HG03095 (cell line): ENCODE results near the gene PAPPA2.

Experiments
- ATAC-seq: cut with Tn5 transposase; IDR thresholded peaks from one replicate; pipeline ENCODE4 v1.9.1; 2021; ENCODE audit warnings: moderate library complexity; ENCODE audit not compliant: unreplicated experiment

PAPPA2 gene

DNA sequence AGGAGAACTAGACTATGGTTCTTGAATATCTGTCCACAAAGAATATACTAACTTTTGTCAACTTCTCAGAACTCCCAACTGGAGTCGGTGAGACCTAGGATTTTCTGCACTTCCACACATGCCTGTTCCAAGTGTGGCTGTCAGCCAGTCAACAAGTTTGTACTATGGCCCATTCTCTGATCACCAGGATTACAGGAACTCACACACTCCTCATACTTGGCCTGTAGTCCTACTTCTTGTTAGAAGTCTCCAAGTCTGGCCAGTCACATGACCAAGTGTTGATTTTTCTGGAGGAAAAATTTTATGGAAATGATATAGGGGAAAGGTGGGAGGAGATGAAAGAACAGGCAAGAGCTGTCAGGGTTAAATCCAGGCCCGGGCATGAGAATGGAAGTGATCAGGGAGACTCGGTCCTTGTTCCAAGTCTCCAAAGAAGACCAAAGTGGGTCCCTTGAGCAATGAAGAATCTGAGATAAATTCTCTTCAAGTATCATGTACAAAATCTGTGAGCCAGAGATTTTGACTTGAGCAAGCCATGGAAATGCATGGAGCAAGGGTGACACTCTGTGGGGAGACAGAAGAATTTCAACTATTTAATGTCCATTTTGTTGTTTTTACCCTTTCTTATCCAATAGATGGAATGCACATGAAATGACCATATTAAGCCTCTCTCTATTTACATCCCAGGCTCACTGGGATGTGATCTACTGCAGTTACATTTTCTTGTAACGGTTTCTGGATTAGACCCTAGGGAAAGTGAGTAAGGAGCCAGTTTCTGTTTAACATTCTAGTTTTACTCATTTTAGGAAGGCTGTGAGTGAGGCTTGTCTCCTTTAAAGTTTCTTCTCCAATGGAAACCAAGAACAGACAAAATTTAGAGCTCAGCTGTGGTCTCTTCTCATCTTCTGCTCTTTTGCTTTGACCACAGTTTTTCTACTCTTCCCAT is 380.6 kb downstream of the PAPPA2 start:
- no peak for ATAC-seq

DNA sequence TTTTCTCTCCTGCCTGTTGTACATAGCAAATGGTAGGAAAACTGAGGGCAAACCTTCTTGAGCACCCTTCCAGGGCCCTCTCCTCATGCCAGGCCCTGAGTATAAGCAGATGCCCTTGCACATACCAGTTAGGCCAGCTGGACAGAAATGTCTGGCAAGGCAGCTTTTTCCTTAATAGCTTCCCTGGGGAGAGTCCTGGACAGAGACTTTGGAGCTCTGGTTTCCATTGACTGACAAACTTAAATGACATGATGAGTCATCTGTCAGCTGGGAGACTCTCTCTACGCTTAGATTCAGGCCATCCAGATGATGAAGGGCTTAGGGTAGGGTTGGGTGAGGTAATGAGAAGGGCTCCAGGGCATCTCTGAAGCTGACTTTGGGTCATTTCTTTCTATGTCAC is 384.1 kb downstream of the PAPPA2 start:
- ATAC-seq, result no peak

DNA sequence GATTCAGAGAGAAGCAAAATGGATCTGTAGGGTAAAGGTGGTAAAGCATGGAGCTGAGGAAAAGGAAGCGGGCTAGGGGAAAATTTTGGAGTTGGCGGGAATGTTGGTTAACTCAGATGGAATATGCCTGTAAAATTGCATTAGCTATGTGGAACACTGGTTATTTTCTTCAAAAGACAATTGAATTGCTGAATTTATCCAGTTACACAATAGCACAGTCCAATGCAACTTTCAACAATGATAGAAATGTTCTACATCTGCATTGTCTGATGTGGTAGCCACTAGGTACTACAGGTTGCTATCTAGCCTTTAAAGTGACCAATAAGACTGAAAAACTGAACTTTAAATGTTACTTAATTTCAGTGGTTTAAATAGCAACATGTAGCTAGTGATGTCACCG is 386.3 kb downstream of the PAPPA2 start:
- no peak for ATAC-seq

DNA sequence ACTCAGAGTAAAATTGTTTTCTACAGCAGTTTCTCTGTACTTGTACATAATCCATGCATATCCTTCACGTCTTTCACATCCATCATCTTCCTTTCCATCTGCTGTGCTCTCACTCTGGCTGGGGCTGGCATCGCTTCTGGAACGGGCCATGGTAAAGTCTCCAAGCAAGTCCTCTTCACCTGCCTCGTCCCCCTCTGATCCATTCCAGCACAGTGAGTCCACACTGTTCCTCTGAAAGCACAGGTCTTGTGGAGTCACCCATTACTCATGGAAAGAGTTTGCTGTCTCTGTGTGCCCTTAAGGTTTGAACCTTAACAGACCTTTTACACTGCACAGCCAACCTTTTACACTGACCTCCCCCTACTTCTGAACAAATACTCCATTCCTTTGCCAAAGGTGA is 387.9 kb downstream of the PAPPA2 start:
- ATAC-seq, result no peak

DNA sequence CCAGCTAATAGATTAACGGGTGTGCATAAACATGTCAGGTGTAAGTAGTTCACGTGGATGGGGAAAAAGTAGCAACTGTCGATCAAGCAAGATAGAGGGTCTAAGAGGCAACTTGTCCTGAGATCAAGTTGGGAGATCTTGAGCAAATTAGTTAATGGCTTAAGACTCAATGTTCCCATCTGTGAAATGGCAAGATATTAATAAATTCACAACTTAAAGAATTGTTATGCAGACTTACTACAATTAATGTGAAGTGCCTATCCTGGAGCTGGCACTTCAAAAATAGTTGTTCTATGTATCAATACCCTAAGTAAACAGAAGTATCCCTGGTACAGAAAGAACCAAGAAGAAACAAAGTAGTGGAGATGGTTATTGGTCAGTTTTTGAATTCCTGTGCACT is 389.1 kb downstream of the PAPPA2 start:
- no peak for ATAC-seq

DNA sequence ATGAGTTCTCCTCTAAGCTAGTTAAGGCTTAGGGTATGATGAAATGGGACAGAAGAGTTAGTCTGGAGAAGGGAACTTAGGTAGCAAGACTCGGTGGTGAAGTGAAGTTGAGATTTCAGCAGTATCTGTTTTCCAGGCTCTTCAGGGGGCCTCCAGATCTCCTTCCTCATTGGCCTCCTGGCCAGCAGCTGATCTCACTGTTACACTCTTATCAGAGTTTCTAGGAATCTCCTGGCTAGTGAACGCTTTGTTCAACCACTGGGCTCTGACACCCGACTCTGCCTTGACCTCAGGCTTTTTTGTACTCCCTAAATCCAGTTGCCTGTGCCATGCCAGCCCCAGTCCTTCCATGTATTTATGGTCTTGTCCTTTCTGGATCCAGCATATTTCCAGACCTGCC is 390.5 kb downstream of the PAPPA2 start:
- no peak for ATAC-seq

DNA sequence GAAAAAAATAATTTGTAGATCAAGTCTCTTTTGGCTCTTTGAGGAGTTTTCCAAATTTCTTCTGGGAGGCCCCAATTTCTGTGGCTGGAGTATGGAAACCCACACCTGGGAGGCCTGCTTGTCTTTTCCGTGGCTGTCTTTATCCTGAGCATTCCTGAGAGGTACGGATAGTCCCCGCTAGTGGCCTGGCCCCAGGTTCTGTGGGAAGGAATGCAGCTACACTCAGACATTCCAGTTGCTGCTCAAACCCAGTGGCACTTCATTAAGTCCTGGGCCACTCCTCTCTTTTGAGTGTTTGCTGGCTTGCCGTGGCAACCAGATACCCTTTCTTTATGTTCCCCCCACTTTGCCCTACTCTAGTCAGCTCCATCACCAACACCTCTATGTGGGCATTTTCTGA is 391.1 kb downstream of the PAPPA2 start:
- no peak for ATAC-seq

DNA sequence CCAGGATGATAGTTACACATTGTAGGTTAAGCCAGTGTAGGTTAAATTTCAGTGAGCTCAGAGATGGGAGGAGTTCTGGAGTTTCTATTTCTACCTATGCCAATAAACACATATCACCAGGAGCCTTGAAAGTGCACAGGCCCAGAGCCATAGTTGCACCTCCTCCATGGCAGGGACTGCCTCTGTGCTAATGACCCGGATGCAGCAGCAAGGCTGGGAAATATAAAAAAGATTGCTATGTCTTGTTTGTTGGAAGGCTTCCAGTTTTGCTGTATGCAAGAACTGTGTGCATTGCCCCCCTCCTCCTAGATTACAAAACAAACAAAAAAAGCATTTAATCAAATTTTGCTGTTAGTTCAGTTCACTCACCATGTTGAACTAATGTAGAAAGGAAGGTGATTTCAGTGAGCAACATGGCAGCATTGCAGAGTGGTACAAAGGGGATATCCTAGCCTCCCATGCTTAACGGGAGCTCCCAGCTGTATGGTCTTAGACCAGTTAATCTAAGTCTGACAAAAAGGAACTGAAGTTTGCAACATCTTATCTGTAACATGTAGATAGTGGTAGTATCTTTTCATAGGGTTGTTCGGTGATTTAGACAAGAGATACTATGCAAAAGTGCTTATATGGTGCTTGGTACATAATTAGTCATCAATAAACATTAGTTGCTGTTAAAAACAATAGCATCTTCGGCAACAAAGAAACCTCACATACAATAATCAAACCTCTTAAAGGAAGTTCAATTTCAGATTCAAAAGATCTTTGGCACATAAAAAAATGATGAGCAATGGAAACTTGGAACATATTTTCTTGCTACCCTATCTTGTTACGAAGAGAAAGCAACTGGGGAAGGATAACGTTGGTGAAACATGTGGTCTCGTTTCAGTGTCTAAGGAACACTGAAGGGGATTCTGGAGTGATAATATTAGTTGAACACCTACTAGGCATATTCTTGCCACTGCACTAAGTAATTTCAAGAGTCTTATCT is 392.1 kb downstream of the PAPPA2 start:
- no peak for ATAC-seq

DNA sequence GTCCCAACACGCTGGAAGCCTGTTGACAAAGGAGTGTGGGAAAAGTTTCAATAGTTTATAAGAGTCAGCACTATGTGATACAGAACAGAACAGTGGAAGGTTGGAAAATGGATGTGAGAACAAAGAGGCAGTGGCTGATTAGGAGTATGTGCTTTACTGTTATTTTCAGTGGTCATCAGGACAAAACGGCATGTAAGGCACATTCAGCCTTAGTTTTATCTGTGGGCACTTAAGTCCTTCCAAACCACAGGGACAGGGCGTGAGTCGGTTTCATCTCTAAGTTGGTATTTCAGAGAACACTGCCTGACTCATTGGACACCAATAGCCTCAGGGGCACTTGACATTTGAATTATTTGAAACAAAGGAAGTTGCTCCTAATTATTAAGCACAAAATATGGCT is 394.7 kb downstream of the PAPPA2 start:
- no peak for ATAC-seq

DNA sequence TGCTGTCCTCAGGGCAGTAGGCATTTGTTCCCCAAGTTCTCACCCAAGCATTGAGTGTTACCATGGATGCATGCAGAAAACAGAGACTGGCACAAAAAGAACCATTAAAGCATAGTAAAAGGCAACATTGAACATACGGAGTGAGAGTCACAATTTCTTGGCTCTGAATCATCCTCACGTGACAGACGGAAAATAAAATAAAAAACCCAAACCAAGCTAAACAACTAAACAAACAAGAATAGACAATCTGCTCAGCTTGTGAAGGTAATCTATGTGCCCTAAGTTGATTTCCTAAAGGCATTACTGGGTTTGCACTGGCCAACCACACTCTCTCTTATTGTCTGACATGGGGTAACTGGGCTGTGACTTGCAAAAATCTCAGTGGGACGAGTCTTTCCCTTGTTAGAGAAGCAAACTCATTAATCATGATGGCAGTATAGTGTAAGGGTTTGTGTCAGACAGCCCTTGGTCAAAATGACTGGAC is 395.5 kb downstream of the PAPPA2 start:
- ATAC-seq, result no peak

DNA sequence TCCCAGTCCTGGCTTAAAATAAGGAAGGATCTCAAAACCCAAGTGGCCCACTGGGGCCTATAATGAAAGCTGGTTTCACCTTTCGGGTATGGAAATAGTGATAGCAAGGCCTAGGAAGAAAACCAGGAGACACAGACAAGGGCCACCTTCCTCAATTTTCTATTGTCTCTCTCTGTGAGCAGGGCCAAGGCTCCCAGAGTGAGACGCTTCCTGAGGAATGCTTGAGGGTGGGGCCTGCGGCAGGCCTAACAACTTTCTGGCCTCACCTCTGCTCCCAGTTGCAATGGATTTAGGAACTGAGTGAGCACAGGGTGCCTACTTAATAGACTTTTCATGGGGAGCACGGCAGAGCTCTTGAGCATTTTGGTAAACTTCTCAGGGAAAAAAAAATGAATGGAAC is 400.6 kb downstream of the PAPPA2 start:
- ATAC-seq, result no peak

DNA sequence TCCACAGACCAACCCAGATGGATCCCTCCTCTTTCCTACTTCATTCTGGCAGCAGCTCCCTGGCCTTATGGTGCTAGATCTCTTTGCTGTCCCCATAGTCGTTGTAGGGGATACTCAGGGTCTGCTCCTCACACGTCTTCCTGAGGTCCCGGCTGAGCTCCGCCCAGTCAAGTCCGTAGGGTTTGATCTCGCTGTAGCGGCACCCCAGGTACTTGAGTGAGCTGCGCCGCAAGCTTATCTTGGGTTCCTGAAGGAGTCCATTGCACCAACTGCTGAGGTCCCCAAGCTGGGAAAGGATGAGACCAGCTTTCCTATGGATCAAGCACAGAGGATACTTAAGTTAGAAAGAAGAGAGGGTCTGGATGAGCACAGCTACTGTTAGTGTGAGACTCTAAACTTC is 401.2 kb downstream of the PAPPA2 start:
- no peak for ATAC-seq

DNA sequence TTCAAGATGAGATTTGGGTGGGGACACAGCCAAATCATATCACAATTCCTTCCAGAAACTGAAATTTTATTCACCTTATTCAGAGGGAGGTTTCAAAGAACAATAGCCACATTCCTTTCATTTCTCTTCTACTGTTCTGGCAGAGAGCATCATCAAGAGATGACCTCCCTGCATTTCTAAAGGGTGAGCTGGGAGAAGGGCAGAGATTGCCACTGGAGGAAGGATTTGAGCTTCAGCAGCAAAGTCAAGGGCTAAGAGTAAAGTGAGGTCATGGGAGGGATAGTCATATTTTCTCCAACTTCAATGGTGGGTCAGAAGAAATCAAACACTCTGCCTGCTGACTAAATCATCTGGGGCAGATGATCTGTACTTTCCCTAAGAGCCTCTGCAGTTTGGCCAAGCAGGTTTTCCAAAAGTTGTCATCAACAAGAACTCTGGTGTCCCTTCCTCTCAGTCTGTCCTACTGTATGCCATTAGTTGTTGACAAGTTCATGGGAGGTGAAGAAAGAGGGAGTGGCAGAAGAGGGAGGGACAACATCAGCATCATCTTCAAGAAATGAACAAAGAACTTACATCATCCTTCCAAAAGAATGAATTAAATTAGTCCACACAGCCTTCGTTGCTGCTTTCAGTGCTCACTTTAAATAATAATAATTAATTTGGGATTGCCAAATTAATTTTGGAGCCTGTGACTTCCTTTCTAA is 403.2 kb downstream of the PAPPA2 start:
- ATAC-seq, result no peak

DNA sequence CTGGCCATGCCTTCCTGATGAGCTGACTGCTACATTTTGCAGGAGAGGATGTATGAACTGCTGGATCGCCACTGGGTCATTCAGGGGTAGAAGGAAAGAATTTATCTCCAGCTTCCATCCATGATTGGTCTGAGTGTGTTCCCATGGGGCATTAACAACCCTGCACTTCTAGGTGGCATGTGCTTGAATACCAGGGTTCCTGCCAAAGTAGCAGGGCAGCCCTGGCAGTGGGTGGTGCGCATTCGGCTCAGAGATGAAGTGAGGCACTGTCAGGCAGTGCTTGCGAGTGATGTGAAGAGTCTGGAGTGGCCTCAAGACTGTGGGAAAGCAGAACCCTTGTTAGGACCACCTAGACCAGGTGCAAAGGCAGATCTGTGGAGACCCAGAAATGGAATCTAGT is 406.6 kb downstream of the PAPPA2 start:
- no peak for ATAC-seq

DNA sequence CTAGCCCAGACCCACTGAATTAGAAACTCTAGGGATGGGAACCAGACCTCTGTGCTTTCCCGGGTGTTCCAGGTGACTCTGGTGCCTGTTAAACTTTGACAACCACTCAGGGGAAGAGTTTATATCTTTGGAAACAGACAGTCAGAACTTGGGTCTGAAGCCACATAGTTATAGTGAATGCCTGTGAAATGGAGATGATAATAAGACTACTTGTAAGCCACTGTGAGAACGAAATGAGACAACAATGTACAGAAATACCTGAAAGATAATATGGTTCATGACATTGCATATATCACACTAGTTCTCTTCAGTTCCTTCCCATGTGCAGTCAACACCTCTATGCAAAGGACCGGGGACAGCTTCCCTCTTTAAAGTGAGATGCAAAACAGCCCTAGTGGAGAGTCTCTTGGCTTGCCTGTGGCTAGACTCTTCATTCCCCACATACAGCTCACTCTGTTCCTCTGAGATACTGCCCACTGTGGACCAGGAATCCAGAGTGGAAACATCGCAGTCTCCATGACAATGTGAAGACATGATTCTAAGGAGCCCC is 414.1 kb downstream of the PAPPA2 start:
- ATAC-seq, result no peak

DNA sequence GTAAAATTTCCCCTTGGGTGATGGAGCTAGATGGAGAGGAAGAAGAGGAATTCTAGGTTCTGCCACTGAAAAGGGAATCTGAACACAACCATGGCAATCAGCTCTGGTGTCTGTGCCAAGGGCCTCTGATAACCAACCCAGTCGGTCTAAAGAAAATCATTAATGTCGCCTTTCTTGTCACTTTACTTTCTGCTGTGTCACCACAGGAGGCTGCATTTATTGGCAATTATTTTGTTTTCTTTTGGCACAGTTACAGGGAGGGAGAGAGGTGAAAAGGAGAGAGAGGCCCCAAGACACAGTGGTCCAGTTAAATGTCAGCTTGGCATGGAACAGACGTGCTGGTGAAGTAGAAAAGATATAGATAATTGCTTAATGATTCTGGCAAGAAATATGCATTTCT is 414.6 kb downstream of the PAPPA2 start:
- ATAC-seq, result no peak

DNA sequence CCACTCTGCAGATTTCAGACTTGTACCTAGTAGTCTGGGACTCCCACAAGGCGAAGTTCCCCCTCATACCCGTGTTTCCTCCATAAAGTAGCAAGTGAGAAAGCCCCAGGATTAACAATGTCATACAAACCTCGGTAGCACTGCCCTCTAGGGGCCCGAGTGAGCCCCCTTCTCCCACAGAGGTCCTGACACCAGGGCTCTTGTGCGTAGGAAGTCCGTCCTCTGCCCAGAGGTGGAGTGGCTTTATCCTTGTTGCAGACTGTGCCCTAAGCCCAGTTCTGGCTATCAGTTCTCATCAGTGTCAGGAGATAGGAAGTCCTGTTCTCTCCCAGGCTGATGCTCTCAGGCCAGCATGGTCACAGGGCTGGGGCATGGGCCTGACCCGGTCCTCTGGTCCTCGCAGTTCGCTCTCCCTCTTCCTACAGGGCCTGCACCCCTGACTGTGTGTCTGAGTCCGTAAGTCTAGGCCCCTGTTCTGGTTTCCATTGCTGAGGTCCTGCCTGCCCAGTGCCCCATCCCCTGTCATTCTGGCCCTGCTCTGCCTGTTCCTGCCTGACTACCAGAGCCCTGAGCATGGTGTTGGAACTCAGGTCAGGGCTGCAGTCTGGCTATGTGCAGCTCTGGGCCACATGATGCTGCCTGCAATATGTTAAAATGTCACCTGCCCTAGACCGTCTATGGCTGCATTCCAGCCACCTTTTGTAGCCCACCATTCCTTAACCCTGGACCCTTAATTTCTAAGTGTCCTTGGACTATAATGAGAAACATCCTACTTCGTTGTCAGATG is 416.0 kb downstream of the PAPPA2 start:
- ATAC-seq, result no peak

DNA sequence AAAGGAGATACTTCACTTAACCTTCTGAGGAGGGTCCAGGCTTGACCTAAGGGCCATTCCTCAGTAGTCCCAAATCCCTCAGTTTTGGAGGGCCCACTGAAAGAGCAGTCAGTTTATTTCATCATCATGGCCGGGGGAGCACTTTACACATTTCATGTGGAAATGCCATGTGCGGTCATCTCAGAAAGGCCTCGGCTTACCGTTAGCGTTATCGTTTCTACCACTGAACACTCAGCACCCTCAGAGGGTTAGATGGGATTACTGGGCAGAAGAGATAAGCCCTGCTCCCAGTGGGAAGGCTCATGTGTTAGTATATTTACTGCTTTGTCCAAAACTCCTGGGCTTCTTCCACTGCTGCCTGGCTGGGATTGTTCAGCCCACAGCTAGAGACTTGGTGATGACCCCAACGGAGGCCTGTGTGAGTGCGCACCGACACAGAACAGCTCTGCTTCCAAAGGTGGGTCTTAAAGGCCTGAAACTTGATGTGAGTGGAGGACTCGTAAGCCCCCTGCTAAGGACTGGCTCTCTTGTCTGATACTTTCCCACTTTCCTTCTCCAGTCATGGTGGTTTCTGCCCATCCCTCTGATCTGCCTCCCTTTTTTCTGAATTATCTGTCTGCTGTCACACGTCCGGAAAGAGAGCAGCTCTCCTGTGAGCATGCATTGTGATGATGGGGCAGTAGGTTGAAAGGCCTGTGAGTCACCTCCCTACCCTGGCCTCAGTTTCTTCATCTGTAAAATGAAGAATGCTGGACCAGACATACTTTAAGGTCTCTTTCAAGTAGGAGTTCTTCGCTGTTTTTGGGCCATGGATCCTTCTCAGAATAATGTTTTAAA is 417.0 kb downstream of the PAPPA2 start:
- no peak for ATAC-seq
